Sigmoid colon (tissue), 7 donors: Measurements from ENCODE around the gene ATP6AP1. TPM values are rescaled to one million over a fixed set of nuclear protein-coding genes. Genes with fewer than 3 reads are reported as not detected.

Experiments used
- DNase-seq: peaks from one replicate; pipeline ENCODE4 v3.0.0-alpha.2; 2019
- H3K27ac ChIP-seq, 4 donors: fragments of 200-600 bp; sonication (generic); one replicate each; pipeline ENCODE4 v1.5.1; 2016 to 2019; ENCODE audit warnings: mild to moderate bottlenecking in 1 of 4
- H3K27me3 ChIP-seq, 3 donors: fragments of 200-600 bp; sonication (generic); one replicate each; pipeline ENCODE4 v1.5.1; 2019; ENCODE audit warnings: mild to moderate bottlenecking in 1 of 3
- H3K36me3 ChIP-seq, 4 donors: fragments of 200-600 bp; sonication (generic); one replicate each; pipeline ENCODE4 v1.5.1; 2016 to 2019
- H3K4me1 ChIP-seq, 4 donors: fragments of 200-600 bp; sonication (generic); one replicate each; pipeline ENCODE4 v1.5.1; 2017 to 2019
- H3K4me3 ChIP-seq, 4 donors: fragments of 200-600 bp; sonication (generic); one replicate each; pipeline ENCODE4 v1.5.1; 2017 to 2019; ENCODE audit warnings: mild to moderate bottlenecking in 2 of 4, moderate library complexity in 1 of 4
- H3K9me3 ChIP-seq, 4 donors: fragments of 200-600 bp in 3 of 4; sonication (generic) in 3 of 4; one replicate each; pipeline versions ENCODE4 v1.5.1 to v1.6.1; 2013 to 2019
- CTCF ChIP-seq, 4 experiments: fragments of 450-650 bp in 3 of 4; fragments of 200-600 bp in 1 of 4; IDR thresholded peaks; one replicate each; pipeline ENCODE4 v1.5.1; 2016 to 2019; ENCODE audit warnings: antibody characterized with exemption in 4 of 4, mild to moderate bottlenecking in 3 of 4, moderate library complexity in 2 of 4
- EP300 ChIP-seq, 4 donors: sonication (generic); formaldehyde crosslinking; IDR thresholded peaks; one replicate each; pipeline ENCODE4 v1.6.1; 2017; ENCODE audit warnings: antibody characterized with exemption in 4 of 4
- POLR2A ChIP-seq, 2 donors: fragments of 450-650 bp; IDR thresholded peaks; one replicate each; pipeline ENCODE4 v1.6.1; 2016; ENCODE audit warnings: antibody characterized with exemption in 2 of 2, mild to moderate bottlenecking in 2 of 2, moderate library complexity in 2 of 2
- POLR2AphosphoS5 ChIP-seq, 4 donors: sonication (generic); formaldehyde crosslinking; IDR thresholded peaks; one replicate each; pipeline ENCODE4 v1.6.1; 2017; ENCODE audit warnings: antibody characterized with exemption in 4 of 4
- WGBS, 2 donors: extraction: QIAGEN DNeasy Blood & Tissue Kit; methylation state at CpG; one replicate each; pipeline ENCODE4 v1.1.7; 2013; 5-methylcytosine and 5-hydroxymethylcytosine counted together
- intact Hi-C: fragments of 100-400 bp; cut with DNase I; formaldehyde crosslinking; loops from one replicate; pipeline ENCODE4 v1.15.1; 2023
- polyA plus RNA-seq, 3 donors: library from polyadenylated mRNA; stranded (reverse); fragments of 200-250 nt; gene quantifications; one replicate each; pipeline ENCODE4 v1.2.3, GENCODE V29; 2013
- total RNA-seq, 4 donors: library from RNA; depleted of rRNA; stranded (reverse); fragments of >200 nt; gene quantifications; one replicate each; pipeline ENCODE4 v1.1.0, GENCODE V29; 2016
- donor health status: healthy with polysubstance abuse.
- donor health status: Bipolar disorder and iron deficiency.
- donor health status: healthy.

The ATP6AP1 gene
- total and polyA plus RNA-seq, 7 donors, result 16.5 to 87.7 (median 30.5) TPM

GRCh38 chrX:154437971-154438893 is 9.8 kb downstream of the ATP6AP1 start:
- H3K4me1 ChIP-seq, result peaks cover 0 to 27% (median 13%) of the 10 kb centered on the region in 4 donors
- peak overlapping the region; percentile 48 to 76 (median 70) for H3K4me3 ChIP-seq
- no peak for DNase-seq
- H3K36me3 ChIP-seq, result peaks cover 0 to 53% (median 19%) of the 10 kb centered on the region in 4 donors
- TF ChIP-seq POLR2AphosphoS5 (IDR thresholded peaks at IDR 0.05) (no peak), EP300 (IDR thresholded peaks at IDR 0.05) (no peak), CTCF (IDR thresholded peaks at IDR 0.05) (no peak), POLR2A (IDR thresholded peaks at IDR 0.05) (no peak)
- no peaks in the 10 kb centered on the region for H3K27me3 ChIP-seq
- no peaks in the 10 kb centered on the region for H3K9me3 ChIP-seq
- H3K27ac ChIP-seq, result peak overlapping the region; percentile 85 to 93 (median 88)
- intact Hi-C loops, result loop anchor here (5.0 kb wide), 1 partner anchor 49 kb away; the partner anchor contains the start of gene UBL4A
- WGBS, 2 donors, result 67 to 71% methylated on average over 28 of the region's 28 CpGs

DNA sequence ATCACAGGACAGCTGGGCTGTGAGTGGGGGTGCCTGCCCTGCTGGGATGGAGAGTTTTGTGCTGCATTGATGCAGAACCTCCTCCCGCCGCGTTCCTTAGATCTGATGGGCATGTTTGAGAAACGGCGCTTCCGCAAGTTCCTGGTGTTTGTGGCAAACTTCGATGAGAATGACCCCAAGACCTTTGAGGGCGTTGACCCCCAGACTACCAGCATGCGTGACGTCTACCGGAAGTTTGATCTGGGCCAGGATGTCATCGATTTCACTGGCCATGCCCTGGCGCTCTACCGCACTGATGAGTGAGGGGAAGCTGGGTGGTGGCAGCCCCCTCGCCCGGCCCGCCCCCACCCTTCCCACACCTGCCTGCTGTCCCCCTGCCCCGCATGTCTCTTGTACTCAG is 11.4 kb downstream of the ATP6AP1 start:
- 93 to 95% methylated on average over 17 to 18 of the region's 18 CpGs for WGBS, 2 donors
- TF ChIP-seq CTCF (IDR thresholded peaks at IDR 0.05) (no peak), POLR2AphosphoS5 (IDR thresholded peaks at IDR 0.05) (no peak), EP300 (IDR thresholded peaks at IDR 0.05) (no peak), POLR2A (IDR thresholded peaks at IDR 0.05) (no peak)
- intact Hi-C loops, result loop anchor here (5.0 kb wide), 1 partner anchor 47 kb away; the partner anchor contains the start of gene UBL4A

DNA sequence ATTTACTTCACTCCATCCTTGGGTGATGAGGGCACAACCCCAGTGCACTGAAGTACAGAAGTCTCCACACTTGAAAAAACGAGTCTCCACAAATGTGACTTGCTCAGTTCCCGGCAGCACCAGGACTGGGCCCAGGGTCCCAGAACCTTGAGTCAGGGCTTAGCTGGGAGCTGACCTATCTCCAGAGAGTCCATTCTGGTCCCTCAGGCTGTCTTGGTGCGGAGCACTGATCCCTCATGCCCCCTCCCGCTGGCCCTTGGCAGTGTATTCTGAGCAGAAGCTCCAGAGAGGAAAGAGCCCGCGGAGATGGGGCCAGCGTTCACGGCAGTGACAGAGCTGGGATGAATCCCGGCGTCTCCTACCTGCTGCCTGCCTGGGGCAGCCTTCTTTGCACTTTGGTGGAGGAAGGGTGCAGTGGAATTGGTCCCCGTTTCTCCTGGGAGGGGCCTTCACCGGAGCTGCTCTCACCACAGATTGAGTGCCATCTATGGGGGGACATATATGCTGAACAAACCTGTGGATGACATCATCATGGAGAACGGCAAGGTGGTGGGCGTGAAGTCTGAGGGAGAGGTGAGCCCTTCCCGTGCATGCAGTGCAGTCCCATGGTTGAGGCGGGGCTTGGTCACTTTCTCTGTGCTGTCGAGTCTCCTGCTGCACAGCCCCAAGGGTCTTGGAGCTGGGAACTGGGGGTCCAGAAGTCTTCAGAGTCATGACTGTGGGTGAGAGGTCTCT is 12.3 kb downstream of the ATP6AP1 start:
- 91% methylated on average over 17 of the region's 17 CpGs for WGBS, 2 donors
- intact Hi-C loops, result no loop called here
- no peaks in the 10 kb centered on the region for H3K9me3 ChIP-seq
- H3K36me3 ChIP-seq, result peaks cover 0 to 30% (median 19%) of the 10 kb centered on the region in 4 donors
- no peak overlapping the region for H3K4me3 ChIP-seq
- peaks cover 0 to 46% (median 31%) of the 10 kb centered on the region in 4 donors for H3K4me1 ChIP-seq
- TF ChIP-seq CTCF (IDR thresholded peaks at IDR 0.05) (no peak), EP300 (IDR thresholded peaks at IDR 0.05) (no peak), POLR2A (IDR thresholded peaks at IDR 0.05) (no peak), POLR2AphosphoS5 (IDR thresholded peaks at IDR 0.05) (no peak)
- no peak for DNase-seq
- no peak overlapping the region for H3K27ac ChIP-seq
- no peaks in the 10 kb centered on the region for H3K27me3 ChIP-seq

More for the DNA sequence above, 11.4 kb downstream of the ATP6AP1 start:
- peaks cover 0 to 36% (median 23%) of the 10 kb centered on the region in 4 donors for H3K4me1 ChIP-seq
- no peak for DNase-seq
- H3K4me3 ChIP-seq, result no peak overlapping the region
- peaks cover 0 to 39% (median 19%) of the 10 kb centered on the region in 4 donors for H3K36me3 ChIP-seq
- no peaks in the 10 kb centered on the region for H3K9me3 ChIP-seq
- H3K27ac ChIP-seq, result no peak overlapping the region
- no peaks in the 10 kb centered on the region for H3K27me3 ChIP-seq

GRCh38 chrX:154441564-154441963 is 13.1 kb downstream of the ATP6AP1 start:
- intact Hi-C loops, result no loop called here
- Histone ChIP-seq H3K36me3 (peaks cover 0 to 29% (median 19%) of the 10 kb centered on the region in 4 donors), H3K27me3 (no peaks in the 10 kb centered on the region), H3K9me3 (no peaks in the 10 kb centered on the region), H3K27ac (no peak overlapping the region), H3K4me3 (no peak overlapping the region), H3K4me1 (peaks cover 0 to 42% (median 35%) of the 10 kb centered on the region in 4 donors)
- WGBS, 2 donors, result 90 to 95% methylated on average over 11 of the region's 11 CpGs
- DNase-seq, result no peak
- no peak for TF ChIP-seq EP300 (IDR thresholded peaks at IDR 0.05)
